GM20431 (cell line): ENCODE measurements around the gene HSPB1.
"Not testable (repeated sequence)": the region's sequence is repeated elsewhere in the genome, so short reads cannot be mapped to it uniquely, and the experiment has no call there.

ENCODE experiments used
- in situ Hi-C: fragments of 300-500 bp; cut with MseI, MboI; formaldehyde crosslinking; loops from one replicate; pipeline ENCODE4 v1.15.0; 2020; ENCODE audit warnings: low sequenced_read_pairs; ENCODE audit not compliant: unreplicated experiment

Gene HSPB1

GRCh38 chr7:76281006-76281705, 21.3 kb upstream of the HSPB1 start:
- in situ Hi-C loops: no loop called here

- in situ Hi-C loops: no loop called here
Measured at GRCh38 chr7:76281706-76282343, 20.6 kb upstream of the HSPB1 start.

GRCh38 chr7:76282344-76283253, 19.9 kb upstream of the HSPB1 start:
- in situ Hi-C loops: no loop called here

- in situ Hi-C loops: no loop called here
Measured at GRCh38 chr7:76283254-76284159, 19.0 kb upstream of the HSPB1 start.

GRCh38 chr7:76285604-76286374, 16.7 kb upstream of the HSPB1 start:
- in situ Hi-C loops: no loop called here

GRCh38 chr7:76286842-76287403, 15.6 kb upstream of the HSPB1 start:
- in situ Hi-C loops: no loop called here

GRCh38 chr7:76290847-76291350, 11.6 kb upstream of the HSPB1 start:
- in situ Hi-C loops: not testable (repeated sequence)

- in situ Hi-C loops: no loop called here
Measured at GRCh38 chr7:76291351-76292212, 10.9 kb upstream of the HSPB1 start.

GRCh38 chr7:76292213-76292573, 10.3 kb upstream of the HSPB1 start:
- in situ Hi-C loops: no loop called here

- in situ Hi-C loops: not testable (repeated sequence)
Measured at GRCh38 chr7:76292911-76293310, 9.6 kb upstream of the HSPB1 start.

- in situ Hi-C loops: no loop called here
Measured at GRCh38 chr7:76293407-76293901, 9.0 kb upstream of the HSPB1 start.

GRCh38 chr7:76294344-76295024, 8.0 kb upstream of the HSPB1 start:
- in situ Hi-C loops: no loop called here

- in situ Hi-C loops: no loop called here
Measured at GRCh38 chr7:76296743-76297740, 5.4 kb upstream of the HSPB1 start.

- in situ Hi-C loops: no loop called here
Measured at GRCh38 chr7:76300166-76300731, 2.2 kb upstream of the HSPB1 start.

GRCh38 chr7:76301000-76301399, 1.5 kb upstream of the HSPB1 start:
- in situ Hi-C loops: no loop called here
